Endothelial cell of umbilical vein (primary cell): ENCODE data around the gene GATAD2A. TPM values are rescaled to one million over a fixed set of nuclear protein-coding genes. Genes with fewer than 3 reads are reported as not detected.

Source experiments
- BruUV-seq: library from RNA; stranded (reverse); fragments of 400-500 nt; replicated peaks from 2 replicates; lab custom pipeline; 2021; lab: Mats Ljungman, UMichigan
- CTCF ChIA-PET: fragments of 300-600, 350-600 bp; sonication (Branson Sonifier 250); formaldehyde crosslinking; loops from one replicate; lab custom pipeline; 2021; ENCODE audit warnings: antibody characterized with exemption, inconsistent platforms; lab: Charles Lee
- POLR2A ChIA-PET: fragments of 300-600, 350-600 bp; sonication (Branson Sonifier 250); formaldehyde crosslinking; loops from one replicate; lab custom pipeline; 2021; ENCODE audit warnings: antibody characterized with exemption, inconsistent platforms; lab: Charles Lee
- DNase-seq: peaks from one replicate; pipeline ENCODE4 v3.0.0-alpha.2; 2011; ENCODE audit warnings: low read depth, low spot score
- FAIRE-seq: peaks from 2 replicates; lab custom pipeline; 2011; peaks lifted over from hg19 to GRCh38; lab: Jason Lieb, UNC
- H2AFZ ChIP-seq: 2 replicates; pipeline ENCODE4 v1.6.0; 2012; ENCODE audit warnings: low read depth, low read length, control low read depth, inconsistent platforms
- H3K27ac ChIP-seq: 2 replicates; pipeline ENCODE4 v1.5.1; 2011; ENCODE audit warnings: low read depth, mild to moderate bottlenecking, control low read depth, low read length, moderate library complexity; ENCODE audit not compliant: insufficient read depth
- H3K27me3 ChIP-seq, 2 experiments: 2 replicates each; pipeline versions ENCODE4 v1.6.0 to v1.6.1; 2011; ENCODE audit warnings: low read length in 2 of 2, mixed read lengths in 1 of 2; ENCODE audit not compliant: control insufficient read depth in 2 of 2, insufficient read depth in 2 of 2
- H3K36me3 ChIP-seq, 2 experiments: 2 replicates in 1 of 2; 3 replicates in 1 of 2; pipeline ENCODE4 v1.5.1; 2011; ENCODE audit warnings: low read length in 2 of 2, mild to moderate bottlenecking in 1 of 2, moderate library complexity in 1 of 2; ENCODE audit not compliant: control insufficient read depth in 2 of 2, insufficient read depth in 2 of 2; ENCODE audit errors: extremely low read depth in 1 of 2
- H3K4me1 ChIP-seq: 3 replicates; pipeline ENCODE4 v1.5.1; 2011; ENCODE audit warnings: mild to moderate bottlenecking, low read length; ENCODE audit not compliant: control insufficient read depth, insufficient read depth; ENCODE audit errors: extremely low read depth
- H3K4me2 ChIP-seq: 2 replicates; pipeline ENCODE4 v1.6.1; 2011; ENCODE audit warnings: low read length, control low read depth, mixed read lengths; ENCODE audit not compliant: insufficient read depth
- H3K4me3 ChIP-seq, 3 experiments: fragments of 200-600 bp in 1 of 3; sonication (generic), shearing (Covaris generic) in 1 of 3; replicated peaks in 1 of 3; 2 replicates each; pipeline ENCODE4 v1.5.1; 2011 to 2016; ENCODE audit warnings: control low read depth in 3 of 3, low read length in 3 of 3, mild to moderate bottlenecking in 2 of 3, inconsistent platforms in 1 of 3, low read depth in 1 of 3, moderate library complexity in 1 of 3; ENCODE audit not compliant: insufficient read depth in 1 of 3
- H3K79me2 ChIP-seq: 2 replicates; pipeline ENCODE4 v1.6.0; 2012; ENCODE audit warnings: low read length, inconsistent platforms; ENCODE audit not compliant: control insufficient read depth, insufficient read depth
- H3K9ac ChIP-seq: replicated peaks from 2 replicates; pipeline ENCODE3; 2011; ENCODE audit warnings: low read length, control low read depth; ENCODE audit not compliant: insufficient read depth; ENCODE audit errors: extremely low read depth
- H3K9me1 ChIP-seq: replicated peaks from 3 replicates; pipeline ENCODE4 v1.6.0; 2011; ENCODE audit warnings: mild to moderate bottlenecking, low read length; ENCODE audit not compliant: control insufficient read depth, insufficient read depth; ENCODE audit errors: extremely low read depth
- H3K9me3 ChIP-seq: replicated peaks from 2 replicates; pipeline ENCODE4 v1.5.1; 2012; ENCODE audit warnings: low read length, inconsistent platforms; ENCODE audit not compliant: control insufficient read depth, insufficient read depth
- H4K20me1 ChIP-seq: replicated peaks from 2 replicates; pipeline ENCODE3; 2011; ENCODE audit warnings: mild to moderate bottlenecking, low read length; ENCODE audit not compliant: control insufficient read depth, insufficient read depth; ENCODE audit errors: extremely low read depth
- EZH2 ChIP-seq: IDR thresholded peaks from 2 replicates; pipeline ENCODE4 v1.6.1; 2012; ENCODE audit warnings: borderline replicate concordance, low read depth, mild to moderate bottlenecking, moderate library complexity, low read length, inconsistent platforms; ENCODE audit not compliant: severe bottlenecking
- GATA2 ChIP-seq: IDR thresholded peaks from 2 replicates; pipeline ENCODE4 v1.7.0; 2011; ENCODE audit warnings: low read depth, mild to moderate bottlenecking, moderate library complexity, mixed read lengths, low read length; ENCODE audit not compliant: insufficient read length, insufficient read depth
- JUN ChIP-seq: IDR thresholded peaks from 2 replicates; pipeline ENCODE4 v1.6.1; 2011; ENCODE audit warnings: borderline replicate concordance, low read depth; ENCODE audit not compliant: insufficient read length, insufficient read depth
- MAX ChIP-seq: IDR thresholded peaks from 2 replicates; pipeline ENCODE4 v1.6.1; 2011; ENCODE audit not compliant: insufficient read depth, insufficient read length
- MYC ChIP-seq: IDR thresholded peaks from one replicate; pipeline ENCODE4 v1.6.1; 2011; ENCODE audit warnings: mild to moderate bottlenecking, low read depth, low read length
- POLR2AphosphoS5 ChIP-seq: IDR thresholded peaks from 2 replicates; pipeline ENCODE4 v1.6.1; 2012; ENCODE audit warnings: low read depth, mild to moderate bottlenecking, control low read depth, low read length, moderate library complexity; ENCODE audit not compliant: insufficient read depth
- dilution Hi-C: fragments of 300-500 bp; cut with MboI; formaldehyde crosslinking; loops from one replicate; pipeline ENCODE4 v1.15.0; 2019; ENCODE audit warnings: low sequenced_read_pairs; ENCODE audit not compliant: extremely low pct_ligation_motif_present
- intact Hi-C: fragments of 100-400 bp; cut with micrococcal nuclease; formaldehyde crosslinking; loops from one replicate; pipeline ENCODE4 v1.10.0; 2022
- polyA plus RNA-seq, 4 experiments: library from polyadenylated mRNA; depleted of rRNA in 3 of 4; stranded (reverse) in 3 of 4; unstranded in 1 of 4; fragments of >200 nt; gene quantifications; 2 replicates each; pipeline versions ENCODE4 v1.2.1 to v1.2.3, GENCODE V29; 2011 to 2012; ENCODE audit warnings: missing spikeins in 1 of 4
- total RNA-seq: library from RNA; stranded (reverse); gene quantifications from 2 replicates; pipeline ENCODE4 v1.2.3, GENCODE V29; 2021

GATAD2A gene
- total and polyA plus RNA-seq, 2 donors (not counting 3 experiments of a cell fraction or from before 2014, with no cell fraction given) = 27.3 to 134 TPM

- H4K20me1 ChIP-seq = no peaks in the 10 kb centered on the region
- DNase-seq = no peak
- dilution Hi-C loops = no loop called here
- no peak within 1 kb of the TSS for H3K4me2 ChIP-seq
- POLR2A ChIA-PET = no interaction called here
- FAIRE-seq = no peak
- H3K27me3 ChIP-seq = peaks cover 25 to 29% of the 10 kb centered on the region in 2 experiments
- H3K9me3 ChIP-seq = no peaks in the 10 kb centered on the region
- no peak within 1 kb of the TSS for H3K27ac ChIP-seq
- H3K4me1 ChIP-seq = no peaks in the 10 kb centered on the region
- no peak within 1 kb of the TSS for H3K4me3 ChIP-seq
- CTCF ChIA-PET = interaction anchor here (1.1 to 1.7 kb wide), 2 partner anchors 15 to 103 kb away, joined by 3 to 4 read pairs; no protein-coding TSS in a partner anchor
- H3K36me3 ChIP-seq = no peaks in the 10 kb centered on the region
- TF ChIP-seq GATA2 (no peak), EZH2 (peak; percentile 81)
- no peak within 1 kb of the TSS for H3K9ac ChIP-seq
- H3K79me2 ChIP-seq = no peaks in the 10 kb centered on the region
- BruUV-seq = no TSS peak
- H2AFZ ChIP-seq = no peak within 1 kb of the TSS
- H3K9me1 ChIP-seq = no peaks in the 10 kb centered on the region
- intact Hi-C loops = no loop called here
These were observed 132.7 kb downstream of the GATAD2A start, which contains the start of gene CILP2 for GRCh38 chr19:19538061-19538784. Gene CILP2 (plus strand): TSS chr19:19538265. CDS start chr19:19538350, 85 bp downstream.

GRCh38 chr19:19538785-19539166, 133.3 kb downstream of the GATAD2A start:
- H3K4me1 ChIP-seq = no peaks in the 10 kb centered on the region
- H3K27me3 ChIP-seq = peaks cover 25 to 29% of the 10 kb centered on the region in 2 experiments
- no peaks in the 10 kb centered on the region for H3K9me1 ChIP-seq
- no peaks in the 10 kb centered on the region for H3K79me2 ChIP-seq
- no peak overlapping the region for H3K9ac ChIP-seq
- BruUV-seq = no TSS peak
- POLR2A ChIA-PET = no interaction called here
- FAIRE-seq (no peak), DNase-seq (no peak)
- no peaks in the 10 kb centered on the region for H3K36me3 ChIP-seq
- no peak for TF ChIP-seq GATA2
- no peak for TF ChIP-seq MAX
- no peak for TF ChIP-seq MYC
- no peak for TF ChIP-seq JUN
- peak; percentile 1 for TF ChIP-seq EZH2
- TF ChIP-seq POLR2AphosphoS5 = no peak
- dilution Hi-C loops = no loop called here
- intact Hi-C loops = no loop called here
- H3K4me3 ChIP-seq = no peak overlapping the region
- no peak overlapping the region for H3K4me2 ChIP-seq
- H4K20me1 ChIP-seq = no peaks in the 10 kb centered on the region
- CTCF ChIA-PET = interaction anchor here (1.1 to 1.7 kb wide), 2 partner anchors 14 to 102 kb away, joined by 3 to 4 read pairs; no protein-coding TSS in a partner anchor
- H3K27ac ChIP-seq = no peak overlapping the region
- no peaks in the 10 kb centered on the region for H3K9me3 ChIP-seq
- H2AFZ ChIP-seq = no peak overlapping the region
